ES-I3 (cell line): Measurements from ENCODE around the gene ZBTB21.

Source experiments
- H3K36me3 ChIP-seq: 2 replicates; pipeline ENCODE4 v1.6.1; 2013; ENCODE audit warnings: mild to moderate bottlenecking, low read length, control low read depth, moderate library complexity; ENCODE audit not compliant: insufficient read depth
- H3K4me1 ChIP-seq: 2 replicates; pipeline ENCODE4 v1.6.1; 2013; ENCODE audit warnings: mild to moderate bottlenecking, control low read depth, low read length; ENCODE audit not compliant: insufficient read depth
- H3K9ac ChIP-seq: 2 replicates; pipeline ENCODE4 v1.6.1; 2013; ENCODE audit warnings: low read depth, mild to moderate bottlenecking, low read length, moderate library complexity
- H3K9me3 ChIP-seq: 2 replicates; pipeline ENCODE4 v1.6.1; 2013; ENCODE audit warnings: mild to moderate bottlenecking, low read length, moderate library complexity; ENCODE audit not compliant: control insufficient read depth, insufficient read depth

The ZBTB21 gene

DNA sequence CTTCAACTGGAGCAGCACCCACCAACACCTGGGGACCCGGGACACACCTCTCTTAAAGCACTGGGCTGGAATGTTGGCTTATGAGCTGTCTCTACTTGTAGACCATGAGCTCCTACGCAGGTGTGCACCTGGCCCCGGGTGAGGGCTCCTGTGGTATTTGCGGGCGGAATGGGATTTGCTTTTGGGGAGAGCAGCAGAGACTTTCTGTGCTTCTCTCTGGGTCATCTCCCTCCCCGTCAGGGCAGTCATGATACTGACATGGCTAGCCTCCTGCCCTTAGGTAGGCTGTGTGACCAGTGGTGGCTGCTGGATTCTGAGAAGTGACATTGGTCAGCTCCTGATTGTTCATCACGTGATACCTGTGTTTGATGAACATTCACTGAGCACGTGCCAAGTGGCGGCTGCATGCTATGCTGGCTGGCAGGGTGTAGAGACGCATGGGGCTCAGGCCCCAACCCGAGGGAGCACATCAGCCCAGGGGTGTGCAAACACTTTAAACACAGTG, 9.0 kb upstream of the ZBTB21 start:
- no peaks in the 10 kb centered on the region for H3K9me3 ChIP-seq
- H3K4me1 ChIP-seq: peaks cover 13% of the 10 kb centered on the region; the same call in 1 of the 2 replicates
- H3K9ac ChIP-seq: no peak overlapping the region
- H3K36me3 ChIP-seq: no peaks in the 10 kb centered on the region

GRCh38 chr21:42017022-42017421, 6.9 kb upstream of the ZBTB21 start:
- H3K36me3 ChIP-seq: no peaks in the 10 kb centered on the region
- H3K9me3 ChIP-seq: no peaks in the 10 kb centered on the region
- peaks cover 7% of the 10 kb centered on the region; the same call in 1 of the 2 replicates for H3K4me1 ChIP-seq
- no peak overlapping the region for H3K9ac ChIP-seq

GRCh38 chr21:42016364-42016985, 6.3 kb upstream of the ZBTB21 start:
- H3K9ac ChIP-seq: no peak overlapping the region
- peaks cover 2% of the 10 kb centered on the region; the same call in 1 of the 2 replicates for H3K4me1 ChIP-seq

DNA sequence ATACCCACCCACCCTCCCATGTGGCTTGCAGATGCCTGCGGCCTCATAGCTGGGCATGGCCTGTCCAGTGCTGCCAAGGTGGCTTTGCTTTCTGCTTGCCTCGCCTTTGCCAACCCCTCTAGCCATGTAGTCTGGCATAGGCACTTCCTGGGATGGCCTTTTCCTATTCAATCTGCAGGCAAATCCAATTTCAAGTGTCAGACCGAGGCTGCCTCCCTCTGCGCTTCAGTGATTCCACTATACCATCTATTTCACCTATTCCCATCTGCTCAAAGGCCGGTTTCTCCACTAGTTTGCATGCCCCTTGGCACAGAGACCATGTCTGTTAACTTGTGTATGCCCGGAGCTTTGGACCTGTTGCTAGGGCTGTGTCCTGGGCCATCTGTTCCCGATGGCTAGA, 3.8 kb upstream of the ZBTB21 start:
- Histone ChIP-seq H3K9ac (no peak overlapping the region), H3K4me1 (no peaks in the 10 kb centered on the region), H3K36me3 (no peaks in the 10 kb centered on the region), H3K9me3 (no peaks in the 10 kb centered on the region)

More at GRCh38 chr21:42016364-42016985, 6.3 kb upstream of the ZBTB21 start:
- Histone ChIP-seq H3K9me3 (no peaks in the 10 kb centered on the region), H3K36me3 (no peaks in the 10 kb centered on the region)

DNA sequence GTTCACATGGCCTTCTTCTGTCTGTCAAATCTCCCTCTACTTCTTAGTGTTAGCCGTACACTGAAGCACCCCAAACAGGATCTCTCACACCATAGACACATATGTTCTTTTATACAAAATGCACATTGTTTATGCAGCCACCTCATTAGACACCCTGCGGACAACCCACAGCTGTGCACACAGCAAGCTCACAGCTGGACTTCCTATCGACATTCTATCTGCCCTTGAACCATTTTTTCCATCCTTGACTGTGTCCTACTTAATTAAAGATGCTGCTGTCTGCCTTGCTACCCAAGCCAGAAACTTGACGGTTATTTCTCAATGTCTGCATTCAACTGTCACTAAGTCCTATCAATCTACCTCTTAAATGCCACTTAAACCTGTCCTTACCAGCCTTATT, 3.2 kb upstream of the ZBTB21 start:
- Histone ChIP-seq H3K9ac (no peak overlapping the region), H3K4me1 (no peaks in the 10 kb centered on the region), H3K36me3 (no peaks in the 10 kb centered on the region), H3K9me3 (no peaks in the 10 kb centered on the region)

GRCh38 chr21:42012763-42013329, 2.7 kb upstream of the ZBTB21 start:
- H3K4me1 ChIP-seq: no peaks in the 10 kb centered on the region
- H3K9ac ChIP-seq: no peak overlapping the region
- no peaks in the 10 kb centered on the region for H3K36me3 ChIP-seq
- no peaks in the 10 kb centered on the region for H3K9me3 ChIP-seq

DNA sequence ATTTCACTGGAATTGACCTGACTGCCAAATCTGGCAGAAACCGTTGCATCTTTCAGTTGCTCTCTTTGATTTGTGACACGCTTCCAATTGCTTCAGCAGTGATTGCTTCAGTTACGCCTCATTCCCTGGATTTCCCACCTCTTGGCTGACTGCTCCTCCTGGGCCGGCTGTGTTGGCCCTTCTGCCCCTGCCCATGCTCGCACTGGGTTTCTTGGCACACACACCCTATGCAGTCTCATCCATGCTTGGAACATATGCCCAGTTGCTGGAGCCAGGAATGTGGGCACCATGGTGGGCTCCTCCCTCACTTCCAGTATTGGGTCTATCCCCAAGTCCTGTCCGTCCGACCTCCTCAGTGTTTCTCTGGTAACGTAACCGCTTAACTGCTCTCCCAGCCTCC, 2.2 kb upstream of the ZBTB21 start:
- Histone ChIP-seq H3K9ac (no peak overlapping the region), H3K36me3 (no peaks in the 10 kb centered on the region), H3K4me1 (no peaks in the 10 kb centered on the region), H3K9me3 (no peaks in the 10 kb centered on the region)

- no peaks in the 10 kb centered on the region for H3K4me1 ChIP-seq
- H3K9ac ChIP-seq: peak overlapping the region; percentile 87
- no peaks in the 10 kb centered on the region for H3K36me3 ChIP-seq
- H3K9me3 ChIP-seq: no peaks in the 10 kb centered on the region
Measured at GRCh38 chr21:42010507-42011495, 641 bp upstream of the ZBTB21 start.

DNA sequence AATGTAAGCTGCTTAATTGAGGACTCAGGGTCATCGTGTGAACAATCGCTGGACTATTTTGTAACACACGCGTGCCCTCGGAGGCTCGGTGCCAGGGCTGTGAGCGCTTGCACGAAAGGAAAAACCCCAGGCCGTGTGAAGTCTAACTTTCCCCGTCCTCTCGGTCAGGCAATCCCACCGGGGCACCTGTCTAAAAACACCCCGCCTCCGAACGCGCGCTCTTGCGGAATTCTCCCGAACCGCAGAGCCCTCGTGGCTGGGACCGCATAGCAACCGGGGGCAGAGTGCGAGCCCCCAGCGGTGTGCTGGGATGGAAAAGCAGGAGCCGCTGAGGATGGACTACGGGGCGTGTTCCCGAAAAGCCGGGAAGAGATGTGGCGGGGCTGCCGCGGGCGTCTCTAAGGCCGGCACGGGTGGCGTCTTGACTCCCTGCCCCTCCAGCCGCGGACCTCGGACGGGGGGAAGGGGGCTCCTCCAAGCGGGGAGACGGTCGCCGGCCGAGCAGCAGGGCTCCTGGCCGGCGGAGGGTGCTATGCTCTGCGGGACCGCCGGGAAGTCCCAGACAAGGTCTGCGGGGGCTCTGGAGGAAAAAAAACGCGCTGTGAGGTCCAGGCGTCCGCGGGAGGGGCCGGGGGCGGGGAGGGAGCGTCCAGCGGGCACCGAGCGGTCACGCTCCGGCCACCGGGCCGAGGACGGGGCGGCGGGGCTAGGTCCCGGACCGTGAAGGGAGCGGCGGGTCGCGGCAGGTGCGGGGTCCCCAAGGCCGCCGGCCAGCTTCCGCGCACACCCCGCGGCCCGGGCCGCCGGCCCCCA, 936 bp downstream of the ZBTB21 start:
- H3K4me1 ChIP-seq: no peaks in the 10 kb centered on the region
- no peaks in the 10 kb centered on the region for H3K36me3 ChIP-seq
- peak overlapping the region; percentile 63 for H3K9ac ChIP-seq
- no peaks in the 10 kb centered on the region for H3K9me3 ChIP-seq

DNA sequence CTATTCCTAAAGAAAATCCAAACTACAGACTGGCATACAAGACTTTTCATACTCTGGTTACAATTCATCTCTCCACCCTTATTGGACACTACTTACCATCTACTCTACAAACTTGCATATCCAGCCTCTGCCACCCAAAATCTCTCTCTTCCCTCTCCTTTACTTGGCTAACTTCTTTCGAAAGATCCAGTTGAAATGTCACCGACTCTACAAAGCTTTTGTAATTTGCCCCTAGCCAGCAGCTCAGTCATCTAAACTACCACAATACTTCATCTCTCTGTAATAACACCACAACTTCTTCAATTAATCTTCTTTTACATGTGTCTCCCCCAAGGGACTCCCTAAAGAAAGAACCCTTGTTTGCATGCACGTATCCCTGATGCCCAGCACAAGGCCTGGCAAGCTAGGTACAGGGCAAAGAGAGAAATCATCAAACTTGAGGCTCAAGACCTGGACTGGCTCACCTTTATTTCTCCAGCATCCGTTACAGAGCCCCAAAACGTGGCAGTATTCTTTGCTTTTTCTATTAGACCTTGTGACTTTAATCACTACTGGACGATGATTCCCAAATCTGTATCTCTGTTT, 2.7 kb downstream of the ZBTB21 start:
- no peaks in the 10 kb centered on the region for H3K4me1 ChIP-seq
- H3K36me3 ChIP-seq: no peaks in the 10 kb centered on the region
- no peak overlapping the region for H3K9ac ChIP-seq
- H3K9me3 ChIP-seq: no peaks in the 10 kb centered on the region

- H3K9ac ChIP-seq: no peak overlapping the region
- H3K4me1 ChIP-seq: no peaks in the 10 kb centered on the region
- H3K36me3 ChIP-seq: no peaks in the 10 kb centered on the region
- H3K9me3 ChIP-seq: no peaks in the 10 kb centered on the region
Measured at GRCh38 chr21:42006765-42007164, 3.4 kb downstream of the ZBTB21 start.

- H3K9me3 ChIP-seq: no peaks in the 10 kb centered on the region
- H3K36me3 ChIP-seq: peaks cover 2% of the 10 kb centered on the region; the same call in 1 of the 2 replicates
- no peak overlapping the region for H3K9ac ChIP-seq
- no peaks in the 10 kb centered on the region for H3K4me1 ChIP-seq
Measured at GRCh38 chr21:42004406-42005199, 5.6 kb downstream of the ZBTB21 start.

- Histone ChIP-seq H3K4me1 (no peaks in the 10 kb centered on the region), H3K36me3 (peaks cover 2% of the 10 kb centered on the region; the same call in 1 of the 2 replicates), H3K9ac (no peak overlapping the region), H3K9me3 (no peaks in the 10 kb centered on the region)
Measured at GRCh38 chr21:42003051-42003461, 7.1 kb downstream of the ZBTB21 start.
